Esophagus (tissue), 2 donors: Measurements from ENCODE around the gene OGDHL. TPM values are rescaled to one million over a fixed set of nuclear protein-coding genes. Genes with fewer than 3 reads are reported as not detected.

Source experiments
- H3K27ac ChIP-seq, 2 donors: one replicate each; pipeline ENCODE4 v1.5.1; 2013; ENCODE audit warnings: low read depth in 2 of 2, mild to moderate bottlenecking in 2 of 2, inconsistent platforms in 1 of 2, low read length in 1 of 2, moderate library complexity in 1 of 2
- H3K27me3 ChIP-seq, 2 donors: one replicate each; pipeline ENCODE4 v1.6.1; 2013; ENCODE audit warnings: low read length in 2 of 2, control low read depth in 1 of 2, mild to moderate bottlenecking in 1 of 2; ENCODE audit not compliant: insufficient read depth in 2 of 2, control insufficient read depth in 1 of 2
- H3K36me3 ChIP-seq, 2 donors: one replicate each; pipeline ENCODE4 v1.6.1; 2013; ENCODE audit warnings: low read length in 1 of 2; ENCODE audit not compliant: control insufficient read depth in 2 of 2, insufficient read depth in 2 of 2
- H3K4me1 ChIP-seq, 2 donors: one replicate each; pipeline ENCODE4 v1.6.1; 2013; ENCODE audit warnings: low read length in 1 of 2; ENCODE audit not compliant: control insufficient read depth in 2 of 2, insufficient read depth in 2 of 2
- H3K4me3 ChIP-seq, 2 donors: one replicate each; pipeline ENCODE4 v1.5.1; 2013; ENCODE audit warnings: low read length in 2 of 2, mild to moderate bottlenecking in 2 of 2, low read depth in 1 of 2, moderate library complexity in 1 of 2
- H3K9me3 ChIP-seq, 2 donors: one replicate each; pipeline ENCODE4 v1.6.1; 2013; ENCODE audit warnings: mild to moderate bottlenecking in 2 of 2, low read depth in 1 of 2, low read length in 1 of 2, moderate library complexity in 1 of 2; ENCODE audit not compliant: control insufficient read depth in 2 of 2, insufficient read depth in 1 of 2
- WGBS, 2 donors: extraction: QIAGEN DNeasy Blood & Tissue Kit; methylation state at CpG; one replicate each; pipeline ENCODE4 v1.1.7; 2013; 5-methylcytosine and 5-hydroxymethylcytosine counted together
- polyA plus RNA-seq, 2 donors: library from polyadenylated mRNA; stranded (reverse); fragments of 200-250 nt; gene quantifications; one replicate each; pipeline ENCODE4 v1.2.3, GENCODE V29; 2013
- donor health status: healthy with polysubstance abuse.
- donor health status: Bipolar disorder and iron deficiency.

OGDHL gene
- polyA plus RNA-seq, 2 donors: 0.10 to 0.16 TPM

GRCh38 chr10:49749556-49750491, 12.3 kb downstream of the OGDHL start:
- Histone ChIP-seq H3K4me3 (no peak overlapping the region), H3K36me3 (no peaks in the 10 kb centered on the region), H3K9me3 (no peaks in the 10 kb centered on the region), H3K4me1 (no peaks in the 10 kb centered on the region), H3K27me3 (no peaks in the 10 kb centered on the region), H3K27ac (no peak overlapping the region)
- 73 to 79% methylated on average over 20 of the region's 20 CpGs for WGBS, 2 donors

DNA sequence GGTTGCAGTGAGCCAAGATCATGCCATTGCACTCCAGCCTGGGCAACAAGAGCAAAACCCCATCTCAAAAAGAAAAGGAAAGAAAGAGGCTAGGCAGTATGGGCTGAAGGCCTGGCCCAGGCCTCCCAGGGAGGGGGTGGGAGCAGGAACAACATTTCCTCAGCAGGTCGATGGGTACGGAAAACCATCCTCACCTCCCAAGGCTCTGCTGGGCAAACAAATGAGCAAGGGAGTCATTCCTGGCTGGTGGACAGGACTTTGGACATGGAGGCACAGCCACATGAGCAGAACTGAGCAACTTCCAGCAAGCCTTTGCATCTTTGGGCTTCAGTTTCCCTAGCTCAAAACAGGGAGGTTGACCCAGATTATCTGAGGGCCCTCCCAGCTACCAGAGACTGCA, 13.0 kb downstream of the OGDHL start:
- 86 to 94% methylated on average over 2 of the region's 2 CpGs for WGBS, 2 donors
- Histone ChIP-seq H3K27me3 (no peaks in the 10 kb centered on the region), H3K4me1 (no peaks in the 10 kb centered on the region), H3K4me3 (no peak overlapping the region), H3K27ac (no peak overlapping the region), H3K36me3 (no peaks in the 10 kb centered on the region), H3K9me3 (no peaks in the 10 kb centered on the region)

- Histone ChIP-seq H3K36me3 (no peaks in the 10 kb centered on the region), H3K27ac (no peak overlapping the region), H3K4me3 (no peak overlapping the region), H3K9me3 (no peaks in the 10 kb centered on the region), H3K27me3 (no peaks in the 10 kb centered on the region), H3K4me1 (no peaks in the 10 kb centered on the region)
- WGBS, 2 donors: 62 to 73% methylated on average over 10 of the region's 10 CpGs
Measured at GRCh38 chr10:49748006-49748405, 14.1 kb downstream of the OGDHL start.

DNA sequence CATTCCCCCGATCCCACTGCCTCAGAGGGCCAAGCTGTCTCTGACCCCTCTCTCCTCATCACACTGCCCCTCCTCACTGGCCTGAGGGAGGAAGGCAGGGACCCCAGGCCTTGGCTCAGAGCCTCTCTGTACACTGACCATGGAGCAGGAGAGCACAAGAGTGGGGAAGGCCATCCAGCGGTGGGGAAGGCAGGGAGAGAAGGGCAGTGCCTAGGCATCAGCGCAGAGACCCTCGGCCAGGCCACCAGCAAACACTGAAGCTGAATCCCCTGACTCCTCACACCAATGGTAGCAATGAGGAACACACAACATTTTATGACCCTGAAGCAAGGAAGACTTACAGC, 14.8 kb downstream of the OGDHL start:
- Histone ChIP-seq H3K27me3 (no peaks in the 10 kb centered on the region), H3K9me3 (no peaks in the 10 kb centered on the region), H3K27ac (no peak overlapping the region), H3K36me3 (no peaks in the 10 kb centered on the region), H3K4me3 (no peak overlapping the region), H3K4me1 (no peaks in the 10 kb centered on the region)
- WGBS, 2 donors: 76 to 85% methylated on average over 4 of the region's 4 CpGs

- Histone ChIP-seq H3K36me3 (no peaks in the 10 kb centered on the region), H3K27me3 (no peaks in the 10 kb centered on the region), H3K27ac (no peak overlapping the region), H3K4me3 (no peak overlapping the region), H3K4me1 (no peaks in the 10 kb centered on the region), H3K9me3 (no peaks in the 10 kb centered on the region)
- 91 to 92% methylated on average over 19 to 20 of the region's 20 CpGs for WGBS, 2 donors
Measured at GRCh38 chr10:49746626-49747302, 15.4 kb downstream of the OGDHL start.

DNA sequence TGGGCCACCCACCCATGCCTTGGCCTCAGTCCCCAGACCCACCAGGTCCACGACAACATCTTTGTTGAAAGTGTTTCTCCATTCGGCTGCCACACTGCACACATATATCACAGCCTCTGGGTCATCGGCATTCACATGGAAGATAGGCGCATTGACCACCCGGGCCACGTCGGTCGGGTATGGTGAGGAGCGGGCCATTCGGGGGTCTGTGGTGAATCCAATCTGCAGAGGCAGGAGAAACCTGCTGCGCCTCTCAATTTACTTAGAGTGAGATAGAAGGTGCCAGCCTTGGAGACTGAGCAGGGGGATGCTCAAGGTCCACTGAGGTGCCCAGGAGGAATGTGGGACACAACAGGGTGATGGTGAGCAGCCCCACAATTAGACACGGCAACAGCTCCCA, 16.4 kb downstream of the OGDHL start:
- H3K36me3 ChIP-seq: no peaks in the 10 kb centered on the region
- H3K9me3 ChIP-seq: no peaks in the 10 kb centered on the region
- 93 to 97% methylated on average over 12 of the region's 12 CpGs for WGBS, 2 donors
- no peak overlapping the region for H3K27ac ChIP-seq
- H3K4me3 ChIP-seq: no peak overlapping the region
- no peaks in the 10 kb centered on the region for H3K27me3 ChIP-seq
- H3K4me1 ChIP-seq: no peaks in the 10 kb centered on the region

GRCh38 chr10:49744924-49745605, 17.1 kb downstream of the OGDHL start:
- H3K27me3 ChIP-seq: no peaks in the 10 kb centered on the region
- H3K36me3 ChIP-seq: no peaks in the 10 kb centered on the region
- WGBS, 2 donors: 84 to 88% methylated on average over 13 of the region's 13 CpGs
- no peaks in the 10 kb centered on the region for H3K9me3 ChIP-seq
- no peak overlapping the region for H3K4me3 ChIP-seq
- H3K27ac ChIP-seq: no peak overlapping the region
- H3K4me1 ChIP-seq: no peaks in the 10 kb centered on the region

- no peaks in the 10 kb centered on the region for H3K36me3 ChIP-seq
- 81 to 85% methylated on average over 6 of the region's 6 CpGs for WGBS, 2 donors
- no peak overlapping the region for H3K27ac ChIP-seq
- H3K9me3 ChIP-seq: no peaks in the 10 kb centered on the region
- no peaks in the 10 kb centered on the region for H3K4me1 ChIP-seq
- H3K27me3 ChIP-seq: no peaks in the 10 kb centered on the region
- no peak overlapping the region for H3K4me3 ChIP-seq
Measured at GRCh38 chr10:49744091-49744685, 17.9 kb downstream of the OGDHL start.

DNA sequence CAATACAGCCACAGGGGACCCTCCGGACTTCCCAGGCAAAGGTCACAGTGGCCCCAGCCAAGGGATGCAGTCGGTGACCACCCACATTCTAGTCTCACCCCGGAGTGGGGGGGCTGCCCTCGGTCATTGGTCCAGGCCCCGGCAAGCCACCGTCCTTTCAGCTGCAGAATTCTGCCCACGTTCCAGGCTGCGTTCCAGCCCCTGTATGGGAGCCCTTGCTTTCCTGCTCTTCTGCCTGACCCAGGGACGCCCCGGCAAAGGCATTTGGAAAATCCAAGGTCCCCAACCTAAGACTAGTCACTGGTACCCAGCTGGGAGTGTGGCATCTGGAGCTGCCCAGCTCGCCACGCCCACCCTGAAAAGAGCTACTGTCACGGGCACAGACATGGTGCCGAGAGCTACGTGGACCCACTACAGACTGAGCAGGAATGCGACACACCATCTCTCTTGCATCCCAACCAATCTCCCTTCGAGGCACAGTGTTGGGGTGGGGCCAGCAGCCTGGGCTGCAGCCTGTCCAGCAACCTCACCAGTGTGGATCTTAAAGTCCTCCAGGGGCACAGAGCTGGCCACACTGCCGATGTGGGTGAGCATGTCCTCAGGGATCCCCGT, 18.6 kb downstream of the OGDHL start:
- no peaks in the 10 kb centered on the region for H3K36me3 ChIP-seq
- 86 to 87% methylated on average over 19 of the region's 19 CpGs for WGBS, 2 donors

More for the DNA sequence above, 18.6 kb downstream of the OGDHL start:
- Histone ChIP-seq H3K4me1 (no peaks in the 10 kb centered on the region), H3K27me3 (no peaks in the 10 kb centered on the region), H3K9me3 (no peaks in the 10 kb centered on the region), H3K27ac (no peak overlapping the region), H3K4me3 (no peak overlapping the region)
